UCSD-AML1 (cell line): ENCODE results near the gene CXADR.
"Not testable (repeated sequence)": the region's sequence is repeated elsewhere in the genome, so short reads cannot be mapped to it uniquely, and the experiment has no call there.

Source experiments
- DNase-seq: peaks from one replicate; lab custom pipeline; 2025; ENCODE audit not compliant: unreplicated experiment; lab: John Stamatoyannopoulos, UW

Gene CXADR

DNA sequence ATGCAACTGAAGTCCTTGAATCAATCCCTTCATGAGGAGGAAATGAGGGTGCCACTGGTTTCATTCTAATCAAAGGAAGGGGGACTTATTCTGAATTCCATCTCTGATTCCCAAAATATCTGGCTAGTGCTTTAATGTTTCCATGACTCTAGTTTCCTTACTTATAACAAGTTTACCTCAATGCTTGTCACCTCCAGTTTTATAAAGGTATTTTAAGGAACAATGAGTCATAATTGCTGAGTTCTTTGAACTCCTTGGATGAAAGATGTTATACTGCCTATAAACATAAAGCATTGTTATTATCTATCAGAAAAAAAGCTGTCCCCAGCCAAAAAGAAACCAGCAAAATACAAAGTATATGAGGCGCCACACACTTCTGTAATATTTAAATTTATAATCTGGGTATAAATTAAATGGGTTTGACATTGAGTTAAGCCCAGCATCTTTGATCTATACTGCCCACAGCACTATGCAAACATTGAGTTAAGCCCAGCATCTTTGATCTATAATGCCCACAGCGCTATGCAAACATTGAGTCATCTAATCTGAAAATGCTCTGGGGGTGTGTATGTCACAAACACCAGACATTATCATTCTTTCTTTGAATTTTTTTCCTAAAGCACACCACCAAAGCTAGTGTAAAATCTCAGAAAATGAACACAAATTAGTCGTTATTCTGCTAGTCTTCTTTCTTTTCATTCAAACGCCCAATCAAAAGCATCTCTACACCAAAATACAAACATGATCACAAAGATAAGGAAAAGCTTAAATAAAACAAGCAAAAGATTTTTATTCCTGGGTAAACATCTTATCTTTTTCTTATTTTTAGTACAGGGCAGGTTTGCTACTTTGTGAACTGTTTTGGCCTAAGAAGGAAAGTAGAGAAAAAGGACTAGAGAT is 11.5 kb upstream of the CXADR start:
- DNase-seq, result no peak

DNA sequence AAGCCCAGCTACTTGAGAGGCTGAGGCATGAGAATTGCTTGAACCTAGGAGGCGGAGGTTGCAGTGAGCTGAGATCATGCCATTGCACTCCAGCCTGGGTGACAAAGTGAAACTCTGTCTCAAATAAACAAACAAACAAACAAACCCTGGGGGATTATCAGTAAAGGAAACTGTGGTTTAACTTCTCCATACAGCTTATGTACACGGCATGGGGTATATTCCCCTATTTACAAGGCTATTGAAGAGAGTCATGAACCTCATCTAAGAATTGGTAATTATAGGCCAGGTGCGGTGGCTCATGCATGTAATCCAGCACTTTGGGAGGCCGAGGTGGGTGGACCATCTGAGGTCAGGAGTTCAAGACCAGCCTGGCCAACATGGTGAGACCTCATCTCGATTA is 9.9 kb upstream of the CXADR start:
- not testable (repeated sequence) for DNase-seq

DNA sequence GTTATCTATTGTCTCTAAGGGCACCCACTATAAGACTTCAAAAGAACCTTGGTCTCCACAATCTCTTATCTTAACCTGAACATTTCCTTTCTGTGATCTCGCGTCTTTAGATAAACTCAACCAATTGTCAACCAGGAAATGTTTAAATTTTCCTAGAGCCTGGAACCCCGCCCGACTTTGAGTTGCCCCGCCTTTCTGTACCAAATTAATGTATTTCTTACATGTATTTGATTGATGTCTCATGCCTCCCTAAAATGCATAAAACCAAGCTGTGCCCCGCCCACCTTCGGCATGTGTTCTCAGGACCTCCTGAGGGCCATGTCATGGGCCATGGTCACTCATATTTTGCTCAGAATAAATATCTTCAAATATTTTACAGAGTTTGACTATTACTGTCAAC is 5.9 kb upstream of the CXADR start:
- no peak for DNase-seq

DNA sequence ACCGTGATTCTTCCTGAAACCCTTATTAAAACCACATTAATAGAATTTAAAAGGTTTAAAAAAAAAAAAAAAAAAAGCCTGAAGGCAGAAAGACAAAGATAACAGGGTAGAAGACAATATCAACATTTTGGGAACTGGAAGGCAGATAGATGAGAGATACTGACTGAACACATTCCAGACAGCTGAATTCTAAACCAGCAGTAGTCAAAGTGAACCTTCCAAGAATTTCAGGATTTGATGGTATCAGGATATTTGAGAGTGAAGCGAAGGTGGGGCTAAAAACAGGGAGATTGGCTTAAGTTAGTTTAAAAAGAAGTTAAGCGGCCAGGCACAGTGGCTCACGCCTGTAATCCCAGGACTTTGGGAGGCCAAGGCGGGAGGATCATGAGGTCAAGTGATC is 5.3 kb upstream of the CXADR start:
- DNase-seq, result no peak

DNA sequence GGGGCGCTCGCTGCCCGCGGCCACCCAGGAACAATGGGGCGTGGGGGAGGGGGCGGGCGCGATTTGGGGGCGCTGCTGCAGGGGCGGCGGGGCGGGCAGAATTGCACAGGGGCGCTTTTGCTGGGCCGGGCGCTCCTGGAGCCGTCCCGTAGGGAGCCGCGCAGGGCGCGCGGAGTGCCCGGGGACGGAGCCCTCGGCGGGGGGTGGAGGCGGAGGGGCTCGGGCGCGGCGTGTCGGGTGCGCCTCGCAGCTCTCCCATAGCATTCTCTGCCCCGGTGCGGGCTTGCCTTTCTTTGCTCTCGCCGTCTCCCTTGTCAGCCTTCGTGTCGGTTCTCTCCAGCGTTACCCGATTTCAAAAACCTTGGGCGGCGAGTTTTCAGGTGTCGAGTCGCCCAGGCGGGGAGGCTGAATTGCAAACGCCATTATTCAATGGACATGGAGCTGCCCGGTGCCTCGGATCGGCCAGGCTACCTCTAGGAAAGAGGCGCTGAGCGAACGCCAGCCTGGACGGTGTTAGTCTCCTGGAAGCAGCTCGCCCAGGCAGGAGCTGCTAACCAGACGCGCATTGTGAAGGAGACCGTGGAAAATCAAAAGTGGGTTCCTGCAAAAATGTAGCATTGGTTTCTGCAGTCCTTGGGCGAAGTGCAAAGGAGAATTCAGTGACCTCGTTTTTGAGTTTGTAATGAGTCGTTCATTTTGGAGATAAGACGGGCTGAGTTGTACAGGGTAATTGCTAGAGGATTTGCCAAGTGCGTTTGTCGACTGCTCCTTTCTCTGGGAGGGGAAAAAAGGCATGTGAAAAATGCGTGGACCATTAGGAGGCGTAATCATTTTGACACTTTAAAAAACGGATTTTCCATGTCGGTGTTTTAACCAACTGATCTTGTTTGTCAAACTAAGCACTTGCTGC is 626 bp downstream of the CXADR start:
- DNase-seq, result peak; percentile 6

- no peak for DNase-seq
These were observed 1.4 kb downstream of the CXADR start for GRCh38 chr21:17514124-17514845.

GRCh38 chr21:17517008-17517407 is 4.2 kb downstream of the CXADR start:
- DNase-seq, result not testable (repeated sequence)

DNA sequence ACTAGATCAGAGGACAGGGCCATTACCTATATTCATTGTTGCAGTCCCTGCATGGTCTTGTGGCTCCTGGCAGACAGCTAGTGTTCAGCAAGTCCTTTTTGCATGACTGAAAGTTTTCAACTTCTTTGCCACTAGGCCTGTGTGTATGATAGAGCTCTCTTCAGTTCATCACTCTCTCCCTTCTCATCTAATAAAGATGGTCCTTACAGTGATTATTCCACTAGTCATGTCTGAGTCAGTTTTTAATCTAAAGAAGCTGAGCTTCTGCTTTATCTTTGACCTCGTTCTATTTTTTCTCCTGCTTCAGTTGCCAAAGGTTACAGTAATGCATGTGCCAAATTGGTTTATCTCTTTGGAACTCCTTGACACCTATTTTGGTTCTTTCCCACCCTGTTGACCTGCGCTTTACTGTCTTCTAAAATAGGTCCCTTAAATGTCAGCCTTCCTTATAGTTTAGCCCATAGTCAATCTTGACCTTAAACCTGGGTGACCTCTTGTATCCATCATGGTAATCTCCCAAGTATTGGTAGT is 6.4 kb downstream of the CXADR start:
- DNase-seq, result no peak

- no peak for DNase-seq
These were observed 7.2 kb downstream of the CXADR start for GRCh38 chr21:17519965-17520609.

GRCh38 chr21:17523007-17523451 is 10.2 kb downstream of the CXADR start:
- no peak for DNase-seq

GRCh38 chr21:17523979-17524494 is 11.2 kb downstream of the CXADR start:
- DNase-seq, result not testable (repeated sequence)

GRCh38 chr21:17524635-17525034 is 11.8 kb downstream of the CXADR start:
- no peak for DNase-seq

- DNase-seq, result no peak
These were observed 13.9 kb downstream of the CXADR start for GRCh38 chr21:17526776-17527175.

- no peak for DNase-seq
These were observed 14.4 kb downstream of the CXADR start for GRCh38 chr21:17527240-17527639.

- DNase-seq, result no peak
These were observed 14.9 kb downstream of the CXADR start for GRCh38 chr21:17527711-17528110.

- DNase-seq, result no peak
These were observed 16.8 kb downstream of the CXADR start for GRCh38 chr21:17529648-17530047.

DNA sequence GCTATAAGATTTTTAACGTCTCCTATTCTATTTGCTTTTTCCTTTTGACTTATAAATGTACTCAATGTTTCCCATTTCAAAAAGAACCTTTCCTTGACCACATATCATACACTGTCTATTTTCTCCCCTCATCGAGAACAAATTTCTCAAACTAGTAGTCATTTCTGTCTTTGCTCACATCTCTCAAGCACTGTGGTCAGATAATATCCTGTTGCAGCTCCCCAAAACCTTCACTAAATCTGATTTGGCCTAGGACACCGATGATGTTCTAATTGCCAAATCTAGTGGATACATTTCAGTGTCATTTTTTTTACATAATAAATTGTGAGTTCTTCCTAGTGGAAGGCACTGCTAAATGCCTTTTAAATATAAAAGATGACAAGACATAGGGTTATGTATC is 19.4 kb downstream of the CXADR start:
- DNase-seq, result no peak

DNA sequence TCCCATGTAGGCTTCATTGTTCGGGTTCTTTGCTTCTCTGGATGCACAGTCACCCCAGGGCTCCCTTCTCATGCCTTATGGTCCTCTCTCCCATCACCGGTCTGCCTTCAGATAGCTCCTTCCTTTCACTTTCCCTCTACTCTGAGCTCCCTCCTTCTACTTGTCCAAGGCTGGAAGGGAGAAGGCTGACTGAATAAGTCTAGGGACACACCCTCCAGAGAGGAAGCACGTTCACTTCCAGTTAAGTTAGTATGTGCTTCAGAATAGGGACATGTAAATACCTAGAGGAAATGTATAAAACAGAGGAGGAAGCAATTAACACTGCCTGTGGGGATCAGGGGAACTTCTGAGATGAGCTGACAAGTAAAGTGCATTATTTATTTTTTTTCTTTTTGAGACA is 23.5 kb downstream of the CXADR start:
- no peak for DNase-seq

GRCh38 chr21:17537299-17537698 is 24.5 kb downstream of the CXADR start:
- no peak for DNase-seq

DNA sequence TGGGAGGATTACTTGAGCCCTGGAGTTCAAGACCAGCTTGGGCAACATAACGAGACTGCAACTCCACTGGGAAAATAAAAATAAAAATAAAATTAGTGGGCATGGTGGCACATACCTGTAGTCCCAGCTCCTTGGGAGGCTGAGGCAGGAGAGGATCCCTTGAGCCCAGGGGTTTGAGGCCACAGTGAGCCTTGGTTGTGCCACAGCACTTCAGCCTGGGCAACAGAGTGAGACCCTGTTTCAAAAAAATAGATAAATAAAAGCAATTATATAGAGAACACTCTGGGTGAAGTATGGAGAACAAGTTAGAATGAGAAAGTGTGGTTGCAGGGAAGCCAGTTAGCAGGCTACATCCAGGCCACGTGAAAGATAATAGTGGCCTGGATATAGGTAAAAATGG is 25.7 kb downstream of the CXADR start:
- no peak for DNase-seq
